CD14-positive monocyte (primary cell): ENCODE measurements around the gene CCDC117. TPM values are rescaled to one million over a fixed set of nuclear protein-coding genes. Genes with fewer than 3 reads are reported as not detected.

Experiments used
- DNase-seq, 3 donors: peaks; one replicate each; pipeline ENCODE4 v3.0.0-alpha.2; 2011 to 2022
- H2AFZ ChIP-seq: 2 replicates; pipeline ENCODE4 v1.6.0; 2012; ENCODE audit warnings: mild to moderate bottlenecking, low read depth, low read length, inconsistent platforms; ENCODE audit not compliant: insufficient read depth, poor library complexity, severe bottlenecking
- H3K27ac ChIP-seq, 2 donors: 1 replicate in 1 of 2; 2 replicates in 1 of 2; pipeline ENCODE4 v1.5.1; 2012 to 2013; ENCODE audit warnings: low read length in 2 of 2, control low read depth in 1 of 2, inconsistent platforms in 1 of 2, low read depth in 1 of 2, mild to moderate bottlenecking in 1 of 2
- H3K27me3 ChIP-seq, 2 donors: one replicate each; pipeline versions ENCODE4 v1.6.0 to v1.6.1; 2011 to 2013; ENCODE audit warnings: low read length in 2 of 2; ENCODE audit not compliant: control insufficient read depth in 2 of 2, insufficient read depth in 2 of 2
- H3K36me3 ChIP-seq, 2 donors: replicated peaks in 1 of 2; 1 replicate in 1 of 2; 2 replicates in 1 of 2; pipeline versions ENCODE4 v1.5.1 to v1.6.1; 2012 to 2013; ENCODE audit warnings: low read length in 2 of 2, control low read depth in 1 of 2, inconsistent platforms in 1 of 2, mild to moderate bottlenecking in 1 of 2; ENCODE audit not compliant: insufficient read depth in 2 of 2, control insufficient read depth in 1 of 2
- H3K4me1 ChIP-seq, 2 donors: 1 replicate in 1 of 2; 2 replicates in 1 of 2; pipeline versions ENCODE4 v1.5.1 to v1.6.1; 2012 to 2013; ENCODE audit warnings: low read length in 2 of 2, control low read depth in 1 of 2, inconsistent platforms in 1 of 2, mild to moderate bottlenecking in 1 of 2, moderate library complexity in 1 of 2; ENCODE audit not compliant: insufficient read depth in 2 of 2, control insufficient read depth in 1 of 2
- H3K4me2 ChIP-seq: replicated peaks from 2 replicates; pipeline ENCODE3; 2012; ENCODE audit warnings: low read length, moderate library complexity, mild to moderate bottlenecking; ENCODE audit not compliant: poor library complexity, severe bottlenecking; ENCODE audit errors: extremely low read depth
- H3K4me3 ChIP-seq, 3 experiments: fragments of 200-600 bp in 1 of 3; sonication (generic) in 1 of 3; replicated peaks in 1 of 3; 1 replicate in 2 of 3; 2 replicates in 1 of 3; pipeline ENCODE4 v1.5.1; 2011 to 2013; ENCODE audit warnings: low read length in 3 of 3, mild to moderate bottlenecking in 3 of 3, control low read depth in 2 of 3, low read depth in 2 of 3, inconsistent platforms in 1 of 3, moderate library complexity in 1 of 3
- H3K79me2 ChIP-seq: 2 replicates; pipeline ENCODE4 v1.6.0; 2012; ENCODE audit warnings: mild to moderate bottlenecking, control low read depth, inconsistent platforms, low read length, moderate library complexity; ENCODE audit not compliant: insufficient read depth
- H3K9ac ChIP-seq: 2 replicates; pipeline ENCODE4 v1.6.0; 2017; ENCODE audit warnings: low read length, mild to moderate bottlenecking; ENCODE audit not compliant: insufficient read depth, poor library complexity, severe bottlenecking
- H3K9me3 ChIP-seq, 2 donors: replicated peaks in 1 of 2; 1 replicate in 1 of 2; 2 replicates in 1 of 2; pipeline versions ENCODE4 v1.5.1 to v1.6.1; 2012 to 2013; ENCODE audit warnings: low read length in 2 of 2, control low read depth in 1 of 2; ENCODE audit not compliant: control insufficient read depth in 1 of 2, insufficient read depth in 1 of 2
- H4K20me1 ChIP-seq: 2 replicates; pipeline ENCODE4 v1.6.0; 2012; ENCODE audit warnings: mild to moderate bottlenecking, low read length, control low read depth, moderate library complexity; ENCODE audit not compliant: insufficient read depth
- H3K27ac Mint-ChIP-seq, 7 donors: one replicate each; pipeline ENCODE4 v1.8.0; 2020; ENCODE audit warnings: mild to moderate bottlenecking in 7 of 7, mixed read lengths in 7 of 7, moderate library complexity in 6 of 7, inconsistent platforms in 2 of 7
- H3K27me3 Mint-ChIP-seq, 3 donors: one replicate each; pipeline ENCODE4 v1.8.0; 2021 to 2022; ENCODE audit warnings: low read depth in 3 of 3, mild to moderate bottlenecking in 3 of 3, mixed read lengths in 3 of 3, moderate library complexity in 3 of 3, inconsistent platforms in 1 of 3
- H3K36me3 Mint-ChIP-seq, 2 donors: one replicate each; pipeline ENCODE4 v1.8.0; 2020; ENCODE audit warnings: mixed read lengths in 2 of 2, inconsistent platforms in 1 of 2, mild to moderate bottlenecking in 1 of 2
- H3K4me1 Mint-ChIP-seq: one replicate; pipeline ENCODE4 v1.8.0; 2020; ENCODE audit warnings: mild to moderate bottlenecking, mixed read lengths
- H3K4me3 Mint-ChIP-seq, 2 donors: one replicate each; pipeline ENCODE4 v1.8.0; 2020; ENCODE audit warnings: mild to moderate bottlenecking in 2 of 2, mixed read lengths in 2 of 2, moderate library complexity in 1 of 2
- H3K9me3 Mint-ChIP-seq, 7 donors: one replicate each; pipeline ENCODE4 v1.8.0; 2020 to 2022; ENCODE audit warnings: mixed read lengths in 7 of 7, mild to moderate bottlenecking in 6 of 7, moderate library complexity in 6 of 7, inconsistent platforms in 2 of 7
- WGBS: methylation state at CpG from one replicate; pipeline ENCODE4 v1.1.5; 2013; ENCODE audit warnings: missing lambda C conversion rate; ENCODE audit not compliant: insufficient coverage; 5-methylcytosine and 5-hydroxymethylcytosine counted together
- intact Hi-C, 2 donors: fragments of 100-400 bp; cut with micrococcal nuclease; formaldehyde crosslinking; loops; one replicate each; pipeline versions ENCODE4 v1.15.0 to v1.15.1; 2023
- polyA plus RNA-seq, 3 donors: library from polyadenylated mRNA; depleted of rRNA in 1 of 3; unstranded in 2 of 3; stranded (reverse) in 1 of 3; fragments of 300-500 nt in 2 of 3; fragments of >200 nt in 1 of 3; fragmentation: Illumina TruSeq in 2 of 3; gene quantifications; 1 replicate in 2 of 3; 2 replicates in 1 of 3; pipeline ENCODE4 v1.2.3, GENCODE V29; 2012 to 2021
- TF ChIP-seq, protein P1 (sequence below): fragments of 200-600 bp; IDR thresholded peaks from one replicate; pipeline ENCODE4 v1.8.0; 2022; ENCODE audit warnings: antibody characterized with exemption, mild to moderate bottlenecking

The CCDC117 gene
- polyA plus RNA-seq, 3 donors, result 6.8 to 12.6 (median 10.3) TPM

DNA sequence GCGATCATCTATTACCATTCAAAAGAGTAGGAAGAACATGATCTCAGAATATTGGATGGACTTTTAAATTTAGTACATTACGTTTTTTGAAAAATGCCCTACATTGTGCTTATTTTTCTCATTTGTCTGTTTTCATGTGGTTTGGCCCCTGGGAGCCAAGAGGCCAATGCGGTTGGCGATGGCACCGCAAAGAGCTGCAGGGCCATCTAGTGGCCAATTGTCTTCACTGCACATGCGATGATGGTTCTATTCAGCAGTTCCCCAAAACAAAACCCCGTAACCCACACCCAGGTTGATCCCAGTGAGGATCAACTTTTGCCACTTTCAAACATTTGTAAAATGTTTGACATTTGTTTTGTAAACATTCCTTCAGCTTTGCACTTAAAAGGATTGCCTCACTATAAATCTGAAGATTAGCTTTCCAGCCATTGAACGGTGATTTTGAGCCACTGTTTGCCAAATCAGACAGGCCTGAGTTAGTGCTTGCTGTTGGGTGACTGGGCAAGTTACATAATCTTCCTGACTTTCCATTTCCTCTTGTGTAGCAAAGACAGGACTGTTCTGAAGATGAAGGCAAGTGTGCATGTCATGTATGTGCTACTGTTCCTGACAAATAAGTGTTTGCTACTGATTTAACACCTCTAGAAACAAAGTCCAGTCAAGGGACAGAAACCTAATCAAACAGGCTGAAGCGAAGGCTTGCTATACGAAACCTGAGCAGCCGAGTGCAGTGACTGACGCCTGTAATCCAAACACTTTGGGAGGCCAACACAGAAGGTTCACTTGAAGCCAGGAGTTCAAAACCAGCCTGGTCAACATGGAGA is 57.1 kb downstream of the CCDC117 start:
- Mint-ChIP-seq H3K36me3 (peaks cover 0 to 5% of the 10 kb centered on the region in 2 donors), H3K27ac (peak overlapping the region; percentile 62 to 89 (median 80)), H3K4me1 (peaks cover 45% of the 10 kb centered on the region), H3K4me3 (peak overlapping the region; percentile 56 to 83), H3K27me3 (peaks cover 0 to 3% (median 0%) of the 10 kb centered on the region in 3 donors), H3K9me3 (peaks cover 0 to 2% (median 0%) of the 10 kb centered on the region in 7 donors)
- Histone ChIP-seq H3K9ac (peak overlapping the region; percentile 48), H3K27ac (peak overlapping the region; percentile 36 to 73), H3K4me2 (peak overlapping the region; percentile 73), H3K36me3 (no peaks in the 10 kb centered on the region), H3K9me3 (no peaks in the 10 kb centered on the region), H3K4me1 (peaks cover 21 to 26% of the 10 kb centered on the region in 2 donors), H2AFZ (peak overlapping the region; percentile 72), H3K79me2 (no peaks in the 10 kb centered on the region), H4K20me1 (no peaks in the 10 kb centered on the region), H3K4me3 (peak overlapping the region in 2 of 3 experiments; percentile 25 to 66), H3K27me3 (no peaks in the 10 kb centered on the region)
- TF ChIP-seq, protein P1, sequence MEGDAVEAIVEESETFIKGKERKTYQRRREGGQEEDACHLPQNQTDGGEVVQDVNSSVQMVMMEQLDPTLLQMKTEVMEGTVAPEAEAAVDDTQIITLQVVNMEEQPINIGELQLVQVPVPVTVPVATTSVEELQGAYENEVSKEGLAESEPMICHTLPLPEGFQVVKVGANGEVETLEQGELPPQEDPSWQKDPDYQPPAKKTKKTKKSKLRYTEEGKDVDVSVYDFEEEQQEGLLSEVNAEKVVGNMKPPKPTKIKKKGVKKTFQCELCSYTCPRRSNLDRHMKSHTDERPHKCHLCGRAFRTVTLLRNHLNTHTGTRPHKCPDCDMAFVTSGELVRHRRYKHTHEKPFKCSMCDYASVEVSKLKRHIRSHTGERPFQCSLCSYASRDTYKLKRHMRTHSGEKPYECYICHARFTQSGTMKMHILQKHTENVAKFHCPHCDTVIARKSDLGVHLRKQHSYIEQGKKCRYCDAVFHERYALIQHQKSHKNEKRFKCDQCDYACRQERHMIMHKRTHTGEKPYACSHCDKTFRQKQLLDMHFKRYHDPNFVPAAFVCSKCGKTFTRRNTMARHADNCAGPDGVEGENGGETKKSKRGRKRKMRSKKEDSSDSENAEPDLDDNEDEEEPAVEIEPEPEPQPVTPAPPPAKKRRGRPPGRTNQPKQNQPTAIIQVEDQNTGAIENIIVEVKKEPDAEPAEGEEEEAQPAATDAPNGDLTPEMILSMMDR, result peak; percentile 97
- peak; percentile 80 to 81 (median 80) for DNase-seq
- WGBS, result 68% methylated on average over 5 of the region's 12 CpGs
- intact Hi-C loops, result loop anchor here (5.0 to 10.0 kb wide), 4 partner anchors 37 to 227 kb away; partner anchors contain the start of gene CCDC117 (in 1 of the 2)

DNA sequence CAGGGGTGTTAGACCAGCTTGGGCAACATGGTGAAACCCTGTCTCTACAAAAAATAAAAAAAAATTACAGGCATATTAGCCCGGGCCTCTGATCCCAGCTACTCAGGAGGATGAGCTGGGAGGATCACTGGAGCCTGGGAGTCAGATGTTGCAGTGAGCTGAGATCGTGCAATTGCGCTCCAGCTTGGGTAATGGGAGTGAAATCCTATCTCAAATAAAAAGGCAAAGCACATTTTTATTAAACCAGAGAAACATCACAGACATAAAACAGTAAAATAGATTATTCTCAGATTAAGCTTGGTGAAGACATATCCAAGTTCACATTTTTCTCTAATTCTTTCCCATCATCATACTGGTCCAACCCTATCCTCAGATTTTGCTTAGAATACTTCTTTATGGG is 57.9 kb downstream of the CCDC117 start:
- Histone ChIP-seq H3K36me3 (no peaks in the 10 kb centered on the region), H3K79me2 (no peaks in the 10 kb centered on the region), H3K4me2 (no peak overlapping the region), H4K20me1 (no peaks in the 10 kb centered on the region), H3K4me3 (no peak overlapping the region), H3K9me3 (no peaks in the 10 kb centered on the region), H3K4me1 (peaks cover 21 to 26% of the 10 kb centered on the region in 2 donors), H3K27me3 (no peaks in the 10 kb centered on the region), H2AFZ (peak overlapping the region; percentile 72), H3K9ac (no peak overlapping the region), H3K27ac (peak overlapping the region; percentile 36 to 73)
- Mint-ChIP-seq H3K4me3 (no peak overlapping the region), H3K9me3 (peaks cover 0 to 2% (median 0%) of the 10 kb centered on the region in 7 donors), H3K4me1 (peaks cover 45% of the 10 kb centered on the region), H3K27me3 (peaks cover 0 to 3% (median under 1%) of the 10 kb centered on the region in 3 donors), H3K27ac (peak overlapping the region in 4 of 7 donors; percentile 23 to 84 (median 72)), H3K36me3 (peaks cover 0 to 5% of the 10 kb centered on the region in 2 donors)
- TF ChIP-seq, protein P1, result no peak
- no CpG with 5 or more reads among the region's 3 CpGs for WGBS
- intact Hi-C loops, result loop anchor here (5.0 kb wide), 2 partner anchors 223 to 228 kb away; no protein-coding TSS in a partner anchor
- DNase-seq, result no peak
